HEK293T (cell line): Measurements from ENCODE around the gene ANO7.

Source experiments
- BHLHE40 ChIP-seq: fragments of 450-650 bp; IDR thresholded peaks from 2 replicates; pipeline ENCODE4 v1.6.1; 2016; ENCODE audit warnings: mild to moderate bottlenecking, moderate library complexity, borderline replicate concordance
- FOXA1 ChIP-seq: fragments of 450-650 bp; IDR thresholded peaks from 2 replicates; pipeline ENCODE4 v1.6.1; 2016; ENCODE audit warnings: mild to moderate bottlenecking
- HDGF ChIP-seq: fragments of 450-650 bp; IDR thresholded peaks from 2 replicates; pipeline ENCODE4 v1.6.1; 2017; ENCODE audit warnings: antibody characterized with exemption, borderline replicate concordance
- SUZ12 ChIP-seq: fragments of 450-650 bp; IDR thresholded peaks from 2 replicates; pipeline ENCODE4 v1.6.1; 2016; ENCODE audit warnings: mild to moderate bottlenecking

GRCh38 chr2:241254904-241255351 is 66.5 kb downstream of the ANO7 start:
- TF ChIP-seq HDGF = no peak
- no peak for TF ChIP-seq SUZ12
- TF ChIP-seq FOXA1 = no peak
- TF ChIP-seq BHLHE40 = no peak
